Measurements from ENCODE around the gene MLLT3. TPM values are rescaled to one million over a fixed set of nuclear protein-coding genes. Genes with fewer than 3 reads are reported as not detected.

MLLT3 gene
- total and polyA plus RNA-seq, 2 donors (not counting 3 experiments of a cell fraction or from before 2014, with no cell fraction given): 6.1 to 10.0 TPM

DNA sequence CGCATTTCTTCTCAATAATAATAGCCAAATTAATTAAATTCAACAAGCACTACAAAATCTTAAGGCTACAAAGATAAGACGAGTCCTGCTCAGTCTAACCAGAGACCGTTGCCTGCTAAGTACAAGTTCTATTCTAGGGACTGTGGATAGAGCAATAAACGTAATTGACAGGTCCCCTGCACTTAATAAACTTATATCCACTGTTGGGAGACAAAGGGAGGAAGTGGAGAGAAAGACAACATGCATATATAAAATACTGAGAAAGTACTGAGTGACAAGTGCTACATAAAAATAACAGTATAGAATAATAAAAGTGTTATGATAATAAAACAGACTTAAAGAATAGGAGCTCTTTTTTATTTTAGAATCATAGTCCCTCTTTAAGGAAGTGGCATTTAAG, 158.1 kb downstream of the MLLT3 start:
- dilution Hi-C loops (cut with MboI; ENCODE audit: extremely low pct_ligation_motif_present, low sequenced_read_pairs) (no loop called here), intact Hi-C loops (cut with micrococcal nuclease) (loop anchor here (5.0 kb wide), 1 partner anchor 153 kb away; no protein-coding TSS in a partner anchor)
- H2AFZ ChIP-seq (ENCODE audit: low read depth, low read length): no peak overlapping the region
- no peaks in the 10 kb centered on the region for H3K36me3 ChIP-seq (ENCODE audit: control insufficient read depth in 2 of 2, extremely low read depth in 1 of 2, insufficient read depth in 2 of 2, low read length in 2 of 2)
- no peaks in the 10 kb centered on the region for H3K9me1 ChIP-seq (replicated peaks; ENCODE audit: control insufficient read depth, extremely low read depth, insufficient read depth, low read length)
- H3K27me3 ChIP-seq (ENCODE audit: control insufficient read depth in 2 of 2, insufficient read depth in 2 of 2, low read length in 2 of 2): no peaks in the 10 kb centered on the region
- no TSS peak for BruUV-seq (replicated peaks)
- no peak for FAIRE-seq
- no peaks in the 10 kb centered on the region for H3K4me1 ChIP-seq (ENCODE audit: control insufficient read depth, extremely low read depth, insufficient read depth, low read length)
- H3K4me3 ChIP-seq (replicated peaks in 1 of 3; ENCODE audit: insufficient read depth in 1 of 3, low read depth in 1 of 3, low read length in 3 of 3): no peak overlapping the region
- ChIA-PET POLR2A (no interaction called here), CTCF (interaction anchor here (1.4 kb wide), 1 partner anchor 11 kb away, joined by 6 read pairs; no protein-coding TSS in a partner anchor)
- DNase-seq (ENCODE audit: low read depth, low spot score): peak; percentile 54
- H3K9me3 ChIP-seq (replicated peaks; ENCODE audit: control insufficient read depth, insufficient read depth, low read length): no peaks in the 10 kb centered on the region
- no peaks in the 10 kb centered on the region for H4K20me1 ChIP-seq (replicated peaks; ENCODE audit: control insufficient read depth, extremely low read depth, insufficient read depth, low read length)
- H3K79me2 ChIP-seq (ENCODE audit: control insufficient read depth, insufficient read depth, low read length): no peaks in the 10 kb centered on the region
- TF ChIP-seq MYC (IDR thresholded peaks at IDR 0.05; ENCODE audit: low read depth, low read length) (no peak), EZH2 (IDR thresholded peaks at IDR 0.05; ENCODE audit: borderline replicate concordance, low read depth, low read length, severe bottlenecking) (no peak), POLR2AphosphoS5 (IDR thresholded peaks at IDR 0.05; ENCODE audit: insufficient read depth, low read depth, low read length) (no peak), JUN (IDR thresholded peaks at IDR 0.05; ENCODE audit: borderline replicate concordance, insufficient read depth, insufficient read length, low read depth) (no peak), GATA2 (IDR thresholded peaks at IDR 0.05; ENCODE audit: insufficient read depth, insufficient read length, low read depth, low read length) (no peak), POLR2A (IDR thresholded peaks at IDR 0.05; ENCODE audit: low read depth, low read length) (no peak), FOS (IDR thresholded peaks at IDR 0.05; ENCODE audit: borderline replicate concordance, insufficient read depth, low read length) (no peak)
- TF ChIP-seq, protein P1, sequence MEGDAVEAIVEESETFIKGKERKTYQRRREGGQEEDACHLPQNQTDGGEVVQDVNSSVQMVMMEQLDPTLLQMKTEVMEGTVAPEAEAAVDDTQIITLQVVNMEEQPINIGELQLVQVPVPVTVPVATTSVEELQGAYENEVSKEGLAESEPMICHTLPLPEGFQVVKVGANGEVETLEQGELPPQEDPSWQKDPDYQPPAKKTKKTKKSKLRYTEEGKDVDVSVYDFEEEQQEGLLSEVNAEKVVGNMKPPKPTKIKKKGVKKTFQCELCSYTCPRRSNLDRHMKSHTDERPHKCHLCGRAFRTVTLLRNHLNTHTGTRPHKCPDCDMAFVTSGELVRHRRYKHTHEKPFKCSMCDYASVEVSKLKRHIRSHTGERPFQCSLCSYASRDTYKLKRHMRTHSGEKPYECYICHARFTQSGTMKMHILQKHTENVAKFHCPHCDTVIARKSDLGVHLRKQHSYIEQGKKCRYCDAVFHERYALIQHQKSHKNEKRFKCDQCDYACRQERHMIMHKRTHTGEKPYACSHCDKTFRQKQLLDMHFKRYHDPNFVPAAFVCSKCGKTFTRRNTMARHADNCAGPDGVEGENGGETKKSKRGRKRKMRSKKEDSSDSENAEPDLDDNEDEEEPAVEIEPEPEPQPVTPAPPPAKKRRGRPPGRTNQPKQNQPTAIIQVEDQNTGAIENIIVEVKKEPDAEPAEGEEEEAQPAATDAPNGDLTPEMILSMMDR (IDR thresholded peaks at IDR 0.05; ENCODE audit: extremely low read depth in 1 of 2, insufficient read depth in 1 of 2, low read depth in 1 of 2, low read length in 2 of 2): no peak
- TF ChIP-seq, protein P2, sequence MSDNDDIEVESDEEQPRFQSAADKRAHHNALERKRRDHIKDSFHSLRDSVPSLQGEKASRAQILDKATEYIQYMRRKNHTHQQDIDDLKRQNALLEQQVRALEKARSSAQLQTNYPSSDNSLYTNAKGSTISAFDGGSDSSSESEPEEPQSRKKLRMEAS (IDR thresholded peaks at IDR 0.05; ENCODE audit: insufficient read depth, insufficient read length): no peak
- no peak overlapping the region for H3K4me2 ChIP-seq (ENCODE audit: insufficient read depth, low read length)
- H3K9ac ChIP-seq (replicated peaks; ENCODE audit: extremely low read depth, insufficient read depth, low read length): no peak overlapping the region
- H3K27ac ChIP-seq (ENCODE audit: insufficient read depth, low read depth, low read length): no peak overlapping the region

Data from endothelial cell of umbilical vein (primary cell).